GM12878 (cell line): ENCODE results near the gene ZSCAN25. TPM values are rescaled to one million over a fixed set of nuclear protein-coding genes. Genes with fewer than 3 reads are reported as not detected.

Experiments used
- ATAC-seq: fragments of 200-7000 bp; cut with Tn5 transposase; 3 replicates; pipeline ENCODE4 v1.9.1; 2020; ENCODE audit warnings: mild to moderate bottlenecking, moderate library complexity
- BruUV-seq: library from RNA; stranded (reverse); fragments of 400-500 nt; replicated peaks from 2 replicates; lab custom pipeline; 2021; lab: Mats Ljungman, UMichigan
- CTCF ChIA-PET: fragments of 300-600 bp; sonication (Branson Sonifier 250); formaldehyde crosslinking; extraction: SDS; loops from one replicate; lab custom pipeline; 2021; ENCODE audit warnings: inconsistent platforms; lab: Yijun Ruan, JAX
- POLR2A ChIA-PET: fragments of 350-600 bp; formaldehyde crosslinking; extraction: SDS; loops from one replicate; lab custom pipeline; 2021; ENCODE audit warnings: inconsistent platforms; lab: Charles Lee
- RAD21 ChIA-PET: fragments of 300-600 bp; sonication (Branson Sonifier 250); formaldehyde crosslinking; loops from one replicate; lab custom pipeline; 2023; ENCODE audit warnings: antibody characterized with exemption; ENCODE audit not compliant: unreplicated experiment; lab: Charles Lee
- SMC1A ChIA-PET: fragments of 300-600 bp; sonication (Branson Sonifier 250); formaldehyde crosslinking; loops from one replicate; lab custom pipeline; 2023; ENCODE audit not compliant: unreplicated experiment, uncharacterized antibody; lab: Charles Lee
- DNase-seq: peaks from one replicate; pipeline ENCODE4 v3.0.0-alpha.2; 2011; ENCODE audit warnings: low read depth, low spot score
- FAIRE-seq: peaks from 3 replicates; lab custom pipeline; 2011; peaks lifted over from hg19 to GRCh38; lab: Jason Lieb, UNC
- H2AFZ ChIP-seq: 2 replicates; pipeline ENCODE4 v1.6.0; 2011; ENCODE audit warnings: low read depth, low read length, control low read depth; ENCODE audit not compliant: control insufficient read depth
- H3K27ac ChIP-seq: 2 replicates; pipeline ENCODE4 v1.5.1; 2011; ENCODE audit warnings: control low read depth; ENCODE audit not compliant: control insufficient read depth, insufficient read depth
- H3K27me3 ChIP-seq, 2 experiments: replicated peaks in 1 of 2; 2 replicates each; pipeline versions ENCODE4 v1.6.0 to v1.6.1; 2011; ENCODE audit warnings: low read length in 1 of 2; ENCODE audit not compliant: control insufficient read depth in 2 of 2, insufficient read depth in 2 of 2
- H3K36me3 ChIP-seq, 2 experiments: 2 replicates each; pipeline ENCODE4 v1.5.1; 2011; ENCODE audit warnings: low read length in 1 of 2; ENCODE audit not compliant: control insufficient read depth in 2 of 2, insufficient read depth in 2 of 2
- H3K4me1 ChIP-seq: 2 replicates; pipeline ENCODE4 v1.6.1; 2011; ENCODE audit warnings: mild to moderate bottlenecking, low read length, moderate library complexity, mixed read lengths; ENCODE audit not compliant: control insufficient read depth, insufficient read depth
- H3K4me2 ChIP-seq: 2 replicates; pipeline ENCODE4 v1.6.0; 2011; ENCODE audit warnings: control low read depth; ENCODE audit not compliant: control insufficient read depth, insufficient read depth
- H3K4me3 ChIP-seq: fragments of 200-600 bp; sonication (generic); 2 replicates; pipeline ENCODE4 v1.5.1; 2016
- H3K79me2 ChIP-seq: 2 replicates; pipeline ENCODE4 v1.6.0; 2011; ENCODE audit warnings: low read length; ENCODE audit not compliant: control insufficient read depth, insufficient read depth
- H3K9ac ChIP-seq: 2 replicates; pipeline ENCODE4 v1.8.0; 2011; ENCODE audit warnings: low read length, control low read depth, mixed read lengths; ENCODE audit not compliant: control insufficient read depth, insufficient read depth
- H3K9me3 ChIP-seq: replicated peaks from 3 replicates; pipeline ENCODE4 v1.5.1; 2011; ENCODE audit warnings: mild to moderate bottlenecking, low read length; ENCODE audit not compliant: control insufficient read depth, insufficient read depth
- H4K20me1 ChIP-seq: 2 replicates; pipeline ENCODE4 v1.6.0; 2011; ENCODE audit not compliant: control insufficient read depth, insufficient read depth
- ASH2L ChIP-seq: fragments of 300-600, 200-600 bp; sonication (generic); IDR thresholded peaks from 2 replicates; pipeline ENCODE4 v1.6.1; 2017; ENCODE audit warnings: low read depth, mild to moderate bottlenecking, borderline replicate concordance
- ATF7 ChIP-seq: fragments of 450-650 bp; IDR thresholded peaks from 2 replicates; pipeline ENCODE4 v1.6.1; 2016; ENCODE audit warnings: low read depth, mild to moderate bottlenecking
- BRCA1 ChIP-seq: IDR thresholded peaks from 2 replicates; pipeline ENCODE4 v1.6.1; 2011; ENCODE audit warnings: low read depth, low read length, improper control_type of control experiment
- CBX3 ChIP-seq: fragments of 200-600 bp; sonication (generic); IDR thresholded peaks from 2 replicates; pipeline ENCODE4 v1.6.1; 2016; ENCODE audit warnings: low read depth, borderline replicate concordance
- ETV6 ChIP-seq, 2 experiments: fragments of 450-650 bp in 1 of 2; IDR thresholded peaks in 1 of 2; conservative IDR thresholded peaks in 1 of 2; 2 replicates each; pipeline ENCODE4 v1.6.1; 2014; ENCODE audit warnings: antibody characterized with exemption in 1 of 2, borderline replicate concordance in 1 of 2, low read depth in 1 of 2, mild to moderate bottlenecking in 1 of 2, moderate library complexity in 1 of 2
- KDM1A ChIP-seq: fragments of 200-600 bp; sonication (generic); IDR thresholded peaks from 2 replicates; pipeline ENCODE4 v1.6.1; 2016; ENCODE audit warnings: borderline replicate concordance
- MTA2 ChIP-seq: fragments of 450-650 bp; IDR thresholded peaks from 2 replicates; pipeline ENCODE4 v1.6.1; 2016; ENCODE audit warnings: low read depth, mild to moderate bottlenecking, moderate library complexity
- NFYB ChIP-seq: IDR thresholded peaks from 2 replicates; pipeline ENCODE4 v1.6.1; 2011; ENCODE audit warnings: low read depth, mild to moderate bottlenecking, low read length, improper control_type of control experiment, moderate library complexity; ENCODE audit not compliant: insufficient read depth
- POLR2AphosphoS2 ChIP-seq: IDR thresholded peaks from 2 replicates; pipeline ENCODE4 v1.6.1; 2011; ENCODE audit warnings: low read depth, mild to moderate bottlenecking, low read length, improper control_type of control experiment, moderate library complexity
- RCOR1 ChIP-seq: conservative IDR thresholded peaks from 2 replicates; pipeline ENCODE4 v1.6.1; 2012; ENCODE audit warnings: low read depth, low read length, improper control_type of control experiment
- SMARCA5 ChIP-seq: fragments of 450-650 bp; IDR thresholded peaks from 2 replicates; pipeline ENCODE4 v1.6.1; 2017; ENCODE audit warnings: mild to moderate bottlenecking
- ZNF207 ChIP-seq: fragments of 450-650 bp; IDR thresholded peaks from 2 replicates; pipeline ENCODE4 v1.6.1; 2014; ENCODE audit warnings: antibody characterized with exemption, mild to moderate bottlenecking, borderline replicate concordance
- in situ Hi-C: fragments of 300-500 bp; cut with MboI; formaldehyde crosslinking; loops from 9 replicates; pipeline ENCODE4 v1.14.3; 2018; ENCODE audit warnings: mixed read lengths
- intact Hi-C: fragments of 100-400 bp; cut with micrococcal nuclease; formaldehyde crosslinking; loops from one replicate; pipeline ENCODE4 v1.14.2; 2022; ENCODE audit not compliant: unreplicated experiment
- polyA plus RNA-seq, 11 experiments: library from polyadenylated mRNA; depleted of rRNA in 4 of 11; unstranded in 6 of 11; stranded (reverse) in 5 of 11; fragments of >200 nt; fragmentation: Nextera tagmentation in 4 of 11; fragmentation: Illumina TruSeq in 1 of 11; extraction: Ambion mirVana in 4 of 11; extraction: Trizol in 1 of 11; gene quantifications; 1 replicate in 1 of 11; 2 replicates in 10 of 11; pipeline versions ENCODE4 v1.2.1 to v1.2.3, GENCODE V29; 2011 to 2016; ENCODE audit warnings: inconsistent platforms in 2 of 11, missing spikeins in 2 of 11, low read depth in 1 of 11
- total RNA-seq, 4 experiments: library from RNA; depleted of rRNA in 3 of 4; stranded (reverse); fragments of >200 nt in 3 of 4; fragmentation: Illumina TruSeq in 1 of 4; extraction: Trizol in 1 of 4; gene quantifications; 2 replicates each; pipeline versions ENCODE4 v1.2.1 to v1.2.3, GENCODE V29; 2013 to 2021
- TF ChIP-seq, protein P1 (sequence below): fragments of 450-650 bp; IDR thresholded peaks from 2 replicates; pipeline ENCODE4 v1.6.1; 2016; ENCODE audit warnings: mild to moderate bottlenecking, moderate library complexity, borderline replicate concordance
- TF ChIP-seq, protein P2 (sequence below): fragments of 450-650 bp; IDR thresholded peaks from 2 replicates; pipeline ENCODE4 v1.6.1; 2017; ENCODE audit warnings: mild to moderate bottlenecking, low read depth, inconsistent platforms; ENCODE audit not compliant: poor library complexity, severe bottlenecking
- TF ChIP-seq, protein P3 (sequence below): fragments of 450-650 bp; IDR thresholded peaks from 2 replicates; pipeline ENCODE4 v1.6.1; 2016; ENCODE audit warnings: mild to moderate bottlenecking

Gene ZSCAN25
- total and polyA plus RNA-seq, 10 of the 15 experiments (the other 5 are each of a cell fraction or from before 2014, with no cell fraction given): 0.79 to 15.6 (median 9.6) TPM

DNA sequence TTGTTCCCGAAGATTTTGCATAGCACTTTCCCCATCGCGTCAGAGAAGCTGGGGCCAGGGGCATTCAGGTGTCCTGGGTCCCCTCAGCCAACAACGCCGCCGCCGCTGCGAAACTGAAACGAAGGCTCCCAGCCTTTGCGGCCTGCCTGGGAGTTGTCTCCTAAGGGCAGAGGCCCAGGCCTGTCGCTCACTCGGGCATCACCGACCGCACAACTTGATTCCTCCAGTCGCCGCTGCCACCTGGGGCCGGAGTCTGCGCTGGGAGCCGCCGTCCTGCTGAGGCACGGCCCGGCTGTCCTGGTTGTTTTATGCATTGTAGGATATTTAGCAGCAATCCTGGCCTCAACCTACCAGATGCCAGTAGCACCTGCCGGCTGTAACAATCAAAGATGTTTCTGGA is 22.0 kb downstream of the ZSCAN25 start (continued):
- no peak for TF ChIP-seq ASH2L
- TF ChIP-seq RCOR1: no peak
- no peak for TF ChIP-seq ATF7
- TF ChIP-seq ETV6 (conservative IDR thresholded peaks at IDR 0.05 in 1 of 2, IDR thresholded peaks at IDR 0.05 in 1 of 2; ENCODE audit: borderline replicate concordance in 1 of 2, low read depth in 1 of 2): no peak
- TF ChIP-seq, all 136 proteins: peak for 0

DNA sequence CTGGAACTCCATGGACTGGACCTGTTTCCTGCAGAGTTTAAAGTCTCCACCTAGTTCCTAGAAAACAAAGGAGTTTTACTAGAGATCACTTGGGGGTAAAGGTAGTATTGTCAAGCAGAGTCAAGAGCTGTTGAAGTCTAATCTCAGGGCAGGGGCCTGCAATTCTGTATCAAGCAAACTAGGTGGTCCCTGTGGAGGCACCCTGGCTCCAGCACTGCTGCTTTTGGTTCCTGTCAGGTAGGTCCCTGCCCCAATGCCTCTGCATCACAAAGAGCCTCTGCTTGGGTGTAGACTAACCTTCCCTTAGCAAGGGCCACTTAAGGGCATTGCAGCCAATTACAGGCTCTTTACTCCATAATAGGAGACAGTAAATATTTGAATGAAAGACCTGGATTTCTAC is 22.5 kb downstream of the ZSCAN25 start:
- RAD21 ChIA-PET: no interaction called here
- TF ChIP-seq, protein P1, sequence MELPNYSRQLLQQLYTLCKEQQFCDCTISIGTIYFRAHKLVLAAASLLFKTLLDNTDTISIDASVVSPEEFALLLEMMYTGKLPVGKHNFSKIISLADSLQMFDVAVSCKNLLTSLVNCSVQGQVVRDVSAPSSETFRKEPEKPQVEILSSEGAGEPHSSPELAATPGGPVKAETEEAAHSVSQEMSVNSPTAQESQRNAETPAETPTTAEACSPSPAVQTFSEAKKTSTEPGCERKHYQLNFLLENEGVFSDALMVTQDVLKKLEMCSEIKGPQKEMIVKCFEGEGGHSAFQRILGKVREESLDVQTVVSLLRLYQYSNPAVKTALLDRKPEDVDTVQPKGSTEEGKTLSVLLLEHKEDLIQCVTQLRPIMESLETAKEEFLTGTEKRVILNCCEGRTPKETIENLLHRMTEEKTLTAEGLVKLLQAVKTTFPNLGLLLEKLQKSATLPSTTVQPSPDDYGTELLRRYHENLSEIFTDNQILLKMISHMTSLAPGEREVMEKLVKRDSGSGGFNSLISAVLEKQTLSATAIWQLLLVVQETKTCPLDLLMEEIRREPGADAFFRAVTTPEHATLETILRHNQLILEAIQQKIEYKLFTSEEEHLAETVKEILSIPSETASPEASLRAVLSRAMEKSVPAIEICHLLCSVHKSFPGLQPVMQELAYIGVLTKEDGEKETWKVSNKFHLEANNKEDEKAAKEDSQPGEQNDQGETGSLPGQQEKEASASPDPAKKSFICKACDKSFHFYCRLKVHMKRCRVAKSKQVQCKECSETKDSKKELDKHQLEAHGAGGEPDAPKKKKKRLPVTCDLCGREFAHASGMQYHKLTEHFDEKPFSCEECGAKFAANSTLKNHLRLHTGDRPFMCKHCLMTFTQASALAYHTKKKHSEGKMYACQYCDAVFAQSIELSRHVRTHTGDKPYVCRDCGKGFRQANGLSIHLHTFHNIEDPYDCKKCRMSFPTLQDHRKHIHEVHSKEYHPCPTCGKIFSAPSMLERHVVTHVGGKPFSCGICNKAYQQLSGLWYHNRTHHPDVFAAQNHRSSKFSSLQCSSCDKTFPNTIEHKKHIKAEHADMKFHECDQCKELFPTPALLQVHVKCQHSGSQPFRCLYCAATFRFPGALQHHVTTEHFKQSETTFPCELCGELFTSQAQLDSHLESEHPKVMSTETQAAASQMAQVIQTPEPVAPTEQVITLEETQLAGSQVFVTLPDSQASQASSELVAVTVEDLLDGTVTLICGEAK: no peak
- TF ChIP-seq, protein P2, sequence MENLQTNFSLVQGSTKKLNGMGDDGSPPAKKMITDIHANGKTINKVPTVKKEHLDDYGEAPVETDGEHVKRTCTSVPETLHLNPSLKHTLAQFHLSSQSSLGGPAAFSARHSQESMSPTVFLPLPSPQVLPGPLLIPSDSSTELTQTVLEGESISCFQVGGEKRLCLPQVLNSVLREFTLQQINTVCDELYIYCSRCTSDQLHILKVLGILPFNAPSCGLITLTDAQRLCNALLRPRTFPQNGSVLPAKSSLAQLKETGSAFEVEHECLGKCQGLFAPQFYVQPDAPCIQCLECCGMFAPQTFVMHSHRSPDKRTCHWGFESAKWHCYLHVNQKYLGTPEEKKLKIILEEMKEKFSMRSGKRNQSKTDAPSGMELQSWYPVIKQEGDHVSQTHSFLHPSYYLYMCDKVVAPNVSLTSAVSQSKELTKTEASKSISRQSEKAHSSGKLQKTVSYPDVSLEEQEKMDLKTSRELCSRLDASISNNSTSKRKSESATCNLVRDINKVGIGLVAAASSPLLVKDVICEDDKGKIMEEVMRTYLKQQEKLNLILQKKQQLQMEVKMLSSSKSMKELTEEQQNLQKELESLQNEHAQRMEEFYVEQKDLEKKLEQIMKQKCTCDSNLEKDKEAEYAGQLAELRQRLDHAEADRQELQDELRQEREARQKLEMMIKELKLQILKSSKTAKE: no peak
- TF ChIP-seq KDM1A: no peak
- TF ChIP-seq NFYB: no peak
- no peak for TF ChIP-seq SMARCA5
- no peak for TF ChIP-seq MTA2
- TF ChIP-seq, protein P3, sequence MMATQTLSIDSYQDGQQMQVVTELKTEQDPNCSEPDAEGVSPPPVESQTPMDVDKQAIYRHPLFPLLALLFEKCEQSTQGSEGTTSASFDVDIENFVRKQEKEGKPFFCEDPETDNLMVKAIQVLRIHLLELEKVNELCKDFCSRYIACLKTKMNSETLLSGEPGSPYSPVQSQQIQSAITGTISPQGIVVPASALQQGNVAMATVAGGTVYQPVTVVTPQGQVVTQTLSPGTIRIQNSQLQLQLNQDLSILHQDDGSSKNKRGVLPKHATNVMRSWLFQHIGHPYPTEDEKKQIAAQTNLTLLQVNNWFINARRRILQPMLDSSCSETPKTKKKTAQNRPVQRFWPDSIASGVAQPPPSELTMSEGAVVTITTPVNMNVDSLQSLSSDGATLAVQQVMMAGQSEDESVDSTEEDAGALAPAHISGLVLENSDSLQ: no peak
- no peak for TF ChIP-seq CBX3
- no peak for TF ChIP-seq ZNF207
- TF ChIP-seq POLR2AphosphoS2: no peak
- no peak for TF ChIP-seq BRCA1

More for the DNA sequence above, 22.5 kb downstream of the ZSCAN25 start:
- no peaks in the 10 kb centered on the region for H3K27me3 ChIP-seq
- ATAC-seq (no peak), DNase-seq (no peak), FAIRE-seq (no peak)
- ChIA-PET SMC1A (no interaction called here), POLR2A (no interaction called here), CTCF (no interaction called here)
- no peaks in the 10 kb centered on the region for H3K79me2 ChIP-seq
- H3K4me2 ChIP-seq: no peak overlapping the region
- no peak overlapping the region for H2AFZ ChIP-seq
- no peak overlapping the region for H3K27ac ChIP-seq
- intact Hi-C loops (no loop called here), in situ Hi-C loops (no loop called here)
- H4K20me1 ChIP-seq: no peaks in the 10 kb centered on the region
- no peaks in the 10 kb centered on the region for H3K36me3 ChIP-seq
- H3K4me1 ChIP-seq: no peaks in the 10 kb centered on the region
- BruUV-seq: no TSS peak
- H3K9me3 ChIP-seq: no peaks in the 10 kb centered on the region
- no peak overlapping the region for H3K4me3 ChIP-seq
- no peak overlapping the region for H3K9ac ChIP-seq
